Smooth muscle cell (in vitro differentiated cells): ENCODE data around the gene OASL. TPM values are rescaled to one million over a fixed set of nuclear protein-coding genes. Genes with fewer than 3 reads are reported as not detected.

Experiments used
- DNase-seq: peaks from one replicate; lab custom pipeline; 2025; ENCODE audit not compliant: unreplicated experiment; lab: John Stamatoyannopoulos, UW
- H2AFZ ChIP-seq: fragments of 200-600 bp; sonication (generic); 2 replicates; pipeline ENCODE4 v1.6.0; 2016; ENCODE audit warnings: antibody characterized with exemption, low read depth, mild to moderate bottlenecking
- H3F3A ChIP-seq: fragments of 200-600 bp; sonication (generic); 2 replicates; pipeline ENCODE4 v1.6.0; 2017; ENCODE audit warnings: antibody characterized with exemption, low read depth
- H3K27ac ChIP-seq: fragments of 200-600 bp; sonication (generic); 2 replicates; pipeline ENCODE4 v1.5.1; 2016; ENCODE audit warnings: low read depth, mild to moderate bottlenecking
- H3K27me3 ChIP-seq: fragments of 200-600 bp; sonication (generic); 2 replicates; pipeline ENCODE4 v1.6.1; 2016; ENCODE audit warnings: low read depth, mild to moderate bottlenecking
- H3K36me3 ChIP-seq: fragments of 200-600 bp; sonication (generic); 2 replicates; pipeline ENCODE4 v1.5.1; 2016; ENCODE audit warnings: low read depth
- H3K4me1 ChIP-seq: fragments of 200-600 bp; sonication (generic); 2 replicates; pipeline ENCODE4 v1.5.1; 2016; ENCODE audit warnings: low read depth
- H3K4me2 ChIP-seq: fragments of 200-600 bp; sonication (generic); 2 replicates; pipeline ENCODE4 v1.6.0; 2016; ENCODE audit warnings: mild to moderate bottlenecking
- H3K4me3 ChIP-seq: fragments of 200-600 bp; sonication (generic); 2 replicates; pipeline ENCODE4 v1.5.1; 2016; ENCODE audit warnings: mild to moderate bottlenecking
- H3K79me2 ChIP-seq: fragments of 200-600 bp; sonication (generic); 2 replicates; pipeline ENCODE4 v1.6.0; 2016; ENCODE audit warnings: low read depth, mild to moderate bottlenecking
- H3K9ac ChIP-seq: fragments of 200-600 bp; sonication (generic); 2 replicates; pipeline ENCODE4 v1.6.0; 2016; ENCODE audit warnings: low read depth
- H3K9me3 ChIP-seq: fragments of 200-600 bp; sonication (generic); replicated peaks from 2 replicates; pipeline ENCODE4 v1.5.1; 2016; ENCODE audit warnings: low read depth
- H4K20me1 ChIP-seq: fragments of 200-600 bp; sonication (generic); 2 replicates; pipeline ENCODE4 v1.6.0; 2016; ENCODE audit warnings: low read depth
- CTCF ChIP-seq: fragments of 200-600 bp; sonication (generic); IDR thresholded peaks from 2 replicates; pipeline ENCODE4 v1.5.1; 2017; ENCODE audit warnings: borderline replicate concordance, mild to moderate bottlenecking, antibody characterized with exemption; ENCODE audit not compliant: insufficient read depth, poor library complexity, severe bottlenecking
- WGBS: methylation state at CpG from one replicate; pipeline ENCODE4 v1.1.7; 2016; ENCODE audit warnings: low lambda C conversion rate; 5-methylcytosine and 5-hydroxymethylcytosine counted together
- polyA plus RNA-seq: library from polyadenylated mRNA; unstranded; fragments of >200 nt; fragmentation: Nextera tagmentation; extraction: Ambion mirVana; gene quantifications from 2 replicates; pipeline ENCODE4 v1.2.1, GENCODE V29; 2016
- total RNA-seq: library from RNA; depleted of rRNA; stranded (reverse); fragments of >200 nt; gene quantifications from 2 replicates; pipeline ENCODE4 v1.2.3, GENCODE V29; 2014

The OASL gene
- total and polyA plus RNA-seq, 2 experiments from 2014 or later, result not detected

GRCh38 chr12:121086781-121087295 is 47.8 kb upstream of the OASL start:
- 90% methylated on average over 8 of the region's 8 CpGs for WGBS
- Histone ChIP-seq H3K4me2 (no peak overlapping the region), H3F3A (no peaks in the 10 kb centered on the region), H3K4me1 (no peaks in the 10 kb centered on the region), H3K36me3 (no peaks in the 10 kb centered on the region), H3K27me3 (peaks cover 3% of the 10 kb centered on the region), H3K27ac (no peak overlapping the region), H3K9me3 (no peaks in the 10 kb centered on the region), H3K9ac (no peak overlapping the region), H3K79me2 (no peaks in the 10 kb centered on the region), H2AFZ (no peak overlapping the region), H4K20me1 (no peaks in the 10 kb centered on the region), H3K4me3 (no peak overlapping the region)
- TF ChIP-seq CTCF, result no peak
- DNase-seq, result no peak

- WGBS, result 94% methylated on average over 17 of the region's 17 CpGs
- Histone ChIP-seq H3K9ac (no peak overlapping the region), H3K36me3 (no peaks in the 10 kb centered on the region), H3K4me1 (no peaks in the 10 kb centered on the region), H3K4me3 (no peak overlapping the region), H4K20me1 (no peaks in the 10 kb centered on the region), H3K27me3 (peaks cover 11% of the 10 kb centered on the region), H3K9me3 (no peaks in the 10 kb centered on the region), H3K27ac (no peak overlapping the region), H2AFZ (no peak overlapping the region), H3K4me2 (no peak overlapping the region), H3K79me2 (no peaks in the 10 kb centered on the region), H3F3A (no peaks in the 10 kb centered on the region)
- DNase-seq, result no peak
- TF ChIP-seq CTCF, result no peak
Observed at GRCh38 chr12:121085506-121086353, 46.7 kb upstream of the OASL start.

- no peak for DNase-seq
- Histone ChIP-seq H3K27me3 (peaks cover 11% of the 10 kb centered on the region), H4K20me1 (no peaks in the 10 kb centered on the region), H3K9me3 (no peaks in the 10 kb centered on the region), H3K4me3 (no peak overlapping the region), H3K27ac (no peak overlapping the region), H3K36me3 (no peaks in the 10 kb centered on the region), H3K9ac (no peak overlapping the region), H2AFZ (no peak overlapping the region), H3F3A (no peaks in the 10 kb centered on the region), H3K4me1 (no peaks in the 10 kb centered on the region), H3K79me2 (no peaks in the 10 kb centered on the region), H3K4me2 (no peak overlapping the region)
- WGBS, result 97% methylated on average over 4 of the region's 4 CpGs
- TF ChIP-seq CTCF, result no peak
Observed at GRCh38 chr12:121085069-121085468, 46.0 kb upstream of the OASL start.
